Smooth muscle cell (in vitro differentiated cells): ENCODE measurements around the gene CFDP1. TPM values are rescaled to one million over a fixed set of nuclear protein-coding genes. Genes with fewer than 3 reads are reported as not detected.
A peak's percentile ranks its signal among the peaks of the same experiment; 100 is the strongest.

Source experiments
- DNase-seq: peaks from one replicate; lab custom pipeline; 2025; ENCODE audit not compliant: unreplicated experiment; lab: John Stamatoyannopoulos, UW
- H2AFZ ChIP-seq: fragments of 200-600 bp; sonication (generic); 2 replicates; pipeline ENCODE4 v1.6.0; 2016; ENCODE audit warnings: antibody characterized with exemption, low read depth, mild to moderate bottlenecking
- H3F3A ChIP-seq: fragments of 200-600 bp; sonication (generic); 2 replicates; pipeline ENCODE4 v1.6.0; 2017; ENCODE audit warnings: antibody characterized with exemption, low read depth
- H3K27ac ChIP-seq: fragments of 200-600 bp; sonication (generic); 2 replicates; pipeline ENCODE4 v1.5.1; 2016; ENCODE audit warnings: low read depth, mild to moderate bottlenecking
- H3K27me3 ChIP-seq: fragments of 200-600 bp; sonication (generic); 2 replicates; pipeline ENCODE4 v1.6.1; 2016; ENCODE audit warnings: low read depth, mild to moderate bottlenecking
- H3K36me3 ChIP-seq: fragments of 200-600 bp; sonication (generic); 2 replicates; pipeline ENCODE4 v1.5.1; 2016; ENCODE audit warnings: low read depth
- H3K4me1 ChIP-seq: fragments of 200-600 bp; sonication (generic); 2 replicates; pipeline ENCODE4 v1.5.1; 2016; ENCODE audit warnings: low read depth
- H3K4me2 ChIP-seq: fragments of 200-600 bp; sonication (generic); 2 replicates; pipeline ENCODE4 v1.6.0; 2016; ENCODE audit warnings: mild to moderate bottlenecking
- H3K4me3 ChIP-seq: fragments of 200-600 bp; sonication (generic); 2 replicates; pipeline ENCODE4 v1.5.1; 2016; ENCODE audit warnings: mild to moderate bottlenecking
- H3K79me2 ChIP-seq: fragments of 200-600 bp; sonication (generic); 2 replicates; pipeline ENCODE4 v1.6.0; 2016; ENCODE audit warnings: low read depth, mild to moderate bottlenecking
- H3K9ac ChIP-seq: fragments of 200-600 bp; sonication (generic); 2 replicates; pipeline ENCODE4 v1.6.0; 2016; ENCODE audit warnings: low read depth
- H3K9me3 ChIP-seq: fragments of 200-600 bp; sonication (generic); replicated peaks from 2 replicates; pipeline ENCODE4 v1.5.1; 2016; ENCODE audit warnings: low read depth
- H4K20me1 ChIP-seq: fragments of 200-600 bp; sonication (generic); 2 replicates; pipeline ENCODE4 v1.6.0; 2016; ENCODE audit warnings: low read depth
- CTCF ChIP-seq: fragments of 200-600 bp; sonication (generic); IDR thresholded peaks from 2 replicates; pipeline ENCODE4 v1.5.1; 2017; ENCODE audit warnings: borderline replicate concordance, mild to moderate bottlenecking, antibody characterized with exemption; ENCODE audit not compliant: insufficient read depth, poor library complexity, severe bottlenecking
- WGBS: methylation state at CpG from one replicate; pipeline ENCODE4 v1.1.7; 2016; ENCODE audit warnings: low lambda C conversion rate; 5-methylcytosine and 5-hydroxymethylcytosine counted together
- polyA plus RNA-seq: library from polyadenylated mRNA; unstranded; fragments of >200 nt; fragmentation: Nextera tagmentation; extraction: Ambion mirVana; gene quantifications from 2 replicates; pipeline ENCODE4 v1.2.1, GENCODE V29; 2016
- total RNA-seq: library from RNA; depleted of rRNA; stranded (reverse); fragments of >200 nt; gene quantifications from 2 replicates; pipeline ENCODE4 v1.2.3, GENCODE V29; 2014

Gene CFDP1
- total and polyA plus RNA-seq, 2 experiments from 2014 or later = 59.0 to 91.0 TPM

GRCh38 chr16:75379911-75380847 lies 53.1 kb downstream of the CFDP1 start:
- H2AFZ ChIP-seq = no peak overlapping the region
- peaks cover 13% of the 10 kb centered on the region for H3K4me1 ChIP-seq
- H3K79me2 ChIP-seq = peaks cover 11% of the 10 kb centered on the region
- WGBS = 88% methylated on average over 10 of the region's 10 CpGs
- H3K4me3 ChIP-seq = no peak overlapping the region
- no peak overlapping the region for H3K9ac ChIP-seq
- TF ChIP-seq CTCF = no peak
- no peaks in the 10 kb centered on the region for H3F3A ChIP-seq
- H4K20me1 ChIP-seq = peaks cover 3% of the 10 kb centered on the region
- no peaks in the 10 kb centered on the region for H3K36me3 ChIP-seq
- no peak for DNase-seq
- H3K4me2 ChIP-seq = peak overlapping the region; percentile 34
- H3K27ac ChIP-seq = peak overlapping the region; percentile 5
- H3K9me3 ChIP-seq = no peaks in the 10 kb centered on the region
- no peaks in the 10 kb centered on the region for H3K27me3 ChIP-seq

GRCh38 chr16:75379339-75379738 lies 54.0 kb downstream of the CFDP1 start:
- H3K9me3 ChIP-seq = no peaks in the 10 kb centered on the region
- peak overlapping the region; percentile 34 for H3K4me2 ChIP-seq
- H3K79me2 ChIP-seq = peaks cover 3% of the 10 kb centered on the region
- H3K4me3 ChIP-seq = no peak overlapping the region
- no peak overlapping the region for H3K9ac ChIP-seq
- DNase-seq = no peak
- H4K20me1 ChIP-seq = peaks cover 3% of the 10 kb centered on the region
- peak overlapping the region; percentile 69 for H3K27ac ChIP-seq
- H2AFZ ChIP-seq = no peak overlapping the region
- no peaks in the 10 kb centered on the region for H3F3A ChIP-seq
- TF ChIP-seq CTCF = no peak
- peaks cover 11% of the 10 kb centered on the region for H3K4me1 ChIP-seq
- 0% methylated on average over 1 of the region's 1 CpG for WGBS
- no peaks in the 10 kb centered on the region for H3K36me3 ChIP-seq
- H3K27me3 ChIP-seq = no peaks in the 10 kb centered on the region

- H3K4me1 ChIP-seq = peaks cover 11% of the 10 kb centered on the region
These were observed 54.7 kb downstream of the CFDP1 start for GRCh38 chr16:75378616-75379015.

More at GRCh38 chr16:75378616-75379015, 54.7 kb downstream of the CFDP1 start:
- WGBS = 62% methylated on average over 2 of the region's 2 CpGs
- Histone ChIP-seq H3K4me3 (no peak overlapping the region), H3K27me3 (no peaks in the 10 kb centered on the region), H3K9ac (peak overlapping the region; percentile 32), H4K20me1 (peaks cover 3% of the 10 kb centered on the region), H3K27ac (peak overlapping the region; percentile 69), H3K9me3 (no peaks in the 10 kb centered on the region), H2AFZ (no peak overlapping the region), H3K79me2 (no peaks in the 10 kb centered on the region), H3F3A (no peaks in the 10 kb centered on the region), H3K4me2 (peak overlapping the region; percentile 34), H3K36me3 (no peaks in the 10 kb centered on the region)
- no peak for DNase-seq
- TF ChIP-seq CTCF = no peak
